ENCODE measurements around the gene S100A10. TPM values are rescaled to one million over a fixed set of nuclear protein-coding genes. Genes with fewer than 3 reads are reported as not detected.

S100A10 gene
- total RNA-seq, 1 donor from 2014 or later = 148 TPM

GRCh38 chr1:152009691-152010090 lies 16.0 kb upstream of the S100A10 start:
- no peak for DNase-seq

- no peak for DNase-seq
These were observed 13.4 kb upstream of the S100A10 start for GRCh38 chr1:152007047-152007446.

GRCh38 chr1:152005360-152005912 lies 11.8 kb upstream of the S100A10 start:
- no peak for DNase-seq

GRCh38 chr1:152003846-152004442 lies 10.3 kb upstream of the S100A10 start:
- DNase-seq = no peak

- DNase-seq = no peak
These were observed 9.3 kb upstream of the S100A10 start for GRCh38 chr1:152002960-152003359.

- DNase-seq = peak; percentile 94
These were observed 8.2 kb upstream of the S100A10 start for GRCh38 chr1:152001631-152002584.

- no peak for DNase-seq
These were observed 7.4 kb upstream of the S100A10 start for GRCh38 chr1:152000964-152001630.

- DNase-seq = no peak
These were observed 5.1 kb upstream of the S100A10 start for GRCh38 chr1:151998611-151999362.

GRCh38 chr1:151997284-151997570 lies 3.6 kb upstream of the S100A10 start:
- DNase-seq = no peak

- no peak for DNase-seq
These were observed 2.1 kb upstream of the S100A10 start for GRCh38 chr1:151995774-151996173.

- peak; percentile 78 for DNase-seq
These were observed 1.3 kb upstream of the S100A10 start for GRCh38 chr1:151994956-151995355.

GRCh38 chr1:151993084-151993733 lies 450 bp downstream of the S100A10 start:
- peak; percentile 44 for DNase-seq

- DNase-seq = peak; percentile 82
These were observed 1.2 kb downstream of the S100A10 start for GRCh38 chr1:151992303-151993083.

- DNase-seq = peak; percentile 36
These were observed 1.9 kb downstream of the S100A10 start for GRCh38 chr1:151991663-151992302.

GRCh38 chr1:151990856-151991198 lies 2.8 kb downstream of the S100A10 start:
- DNase-seq = peak; percentile 75

- no peak for DNase-seq
These were observed 3.4 kb downstream of the S100A10 start for GRCh38 chr1:151990058-151990855.

- peak; percentile 71 for DNase-seq
These were observed 4.3 kb downstream of the S100A10 start for GRCh38 chr1:151989211-151989862.

- peak; percentile 80 for DNase-seq
These were observed 5.2 kb downstream of the S100A10 start for GRCh38 chr1:151988405-151988923.
